HUDEP-2 (cell line): ENCODE data around the gene HEBP1.
"Not testable (repeated sequence)": the region's sequence is repeated elsewhere in the genome, so short reads cannot be mapped to it uniquely, and the experiment has no call there.

Experiments used
- DNase-seq, 76 experiments: peaks; one replicate each; lab custom pipeline; 2025; ENCODE audit not compliant: unreplicated experiment in 76 of 76; lab: John Stamatoyannopoulos, UW

The HEBP1 gene

GRCh38 chr12:12999959-13000615 lies at the start of gene HEBP1:
TSS of gene HEBP1 (minus strand) at chr12:13000265. CDS start at chr12:13000114, 151 bp downstream.
- DNase-seq = peak in 71 of 76 experiments; percentile 20 to 96 (median 86)

- DNase-seq = no peak
Observed at GRCh38 chr12:13049816-13050215, 49.8 kb upstream of the HEBP1 start.

- DNase-seq = no peak
Observed at GRCh38 chr12:13046964-13047363, 46.9 kb upstream of the HEBP1 start.

- DNase-seq = no peak
Observed at GRCh38 chr12:13045816-13046215, 45.8 kb upstream of the HEBP1 start.

GRCh38 chr12:13044906-13045299 lies 44.8 kb upstream of the HEBP1 start:
- DNase-seq = no peak

GRCh38 chr12:13044002-13044905 lies 44.2 kb upstream of the HEBP1 start, which contains the start of gene FAM234B:
TSS of gene FAM234B (plus strand) at chr12:13044381. CDS start at chr12:13044404, 23 bp downstream.
- peak in 57 of 76 experiments; percentile 2 to 70 (median 40) for DNase-seq

- no peak for DNase-seq
Observed at GRCh38 chr12:13042666-13043230, 42.7 kb upstream of the HEBP1 start.

- DNase-seq = no peak
Observed at GRCh38 chr12:13041224-13041623, 41.2 kb upstream of the HEBP1 start.

- DNase-seq = no peak
Observed at GRCh38 chr12:13039328-13039956, 39.4 kb upstream of the HEBP1 start.

GRCh38 chr12:13038491-13039161 lies 38.6 kb upstream of the HEBP1 start:
- no peak for DNase-seq

- DNase-seq = no peak
Observed at GRCh38 chr12:13036881-13037280, 36.8 kb upstream of the HEBP1 start.

GRCh38 chr12:13035335-13035734 lies 35.3 kb upstream of the HEBP1 start:
- not testable (repeated sequence) for DNase-seq

GRCh38 chr12:13033476-13033875 lies 33.4 kb upstream of the HEBP1 start:
- no peak for DNase-seq

GRCh38 chr12:13032164-13032563 lies 32.1 kb upstream of the HEBP1 start:
- no peak for DNase-seq

GRCh38 chr12:13030541-13031291 lies 30.7 kb upstream of the HEBP1 start:
- no peak for DNase-seq

- DNase-seq = peak in 1 of 76 experiments; percentile 16
Observed at GRCh38 chr12:13028825-13029570, 28.9 kb upstream of the HEBP1 start.

- no peak for DNase-seq
Observed at GRCh38 chr12:13027508-13027907, 27.4 kb upstream of the HEBP1 start.

GRCh38 chr12:13027032-13027431 lies 27.0 kb upstream of the HEBP1 start:
- DNase-seq = peak in 9 of 76 experiments; percentile 2 to 41 (median 30)

GRCh38 chr12:13026286-13026685 lies 26.2 kb upstream of the HEBP1 start:
- DNase-seq = no peak
